ENCODE results near the gene KIF6.

The KIF6 gene

DNA sequence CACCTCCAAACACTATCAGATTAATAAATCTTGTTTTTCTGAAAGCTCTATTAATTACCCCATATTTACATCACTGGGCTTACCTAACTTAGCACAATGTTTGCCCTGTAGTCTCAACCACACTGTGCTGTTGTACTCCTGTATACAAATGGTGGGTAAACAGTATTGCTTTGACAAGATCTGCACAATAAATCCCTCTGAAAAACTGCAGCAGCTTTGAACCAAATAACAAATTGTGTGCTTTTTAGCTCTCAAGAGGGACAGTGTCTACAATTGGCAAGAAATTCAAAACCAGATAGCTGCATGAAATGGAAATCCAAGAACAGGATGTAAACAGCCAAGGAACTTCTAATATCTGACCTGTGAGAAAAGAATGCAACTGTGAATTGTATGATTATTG, 10.4 kb downstream of the KIF6 start:
- DNase-seq (ENCODE audit: extremely low read depth, low read depth): no peak
- TF ChIP-seq, protein P1, sequence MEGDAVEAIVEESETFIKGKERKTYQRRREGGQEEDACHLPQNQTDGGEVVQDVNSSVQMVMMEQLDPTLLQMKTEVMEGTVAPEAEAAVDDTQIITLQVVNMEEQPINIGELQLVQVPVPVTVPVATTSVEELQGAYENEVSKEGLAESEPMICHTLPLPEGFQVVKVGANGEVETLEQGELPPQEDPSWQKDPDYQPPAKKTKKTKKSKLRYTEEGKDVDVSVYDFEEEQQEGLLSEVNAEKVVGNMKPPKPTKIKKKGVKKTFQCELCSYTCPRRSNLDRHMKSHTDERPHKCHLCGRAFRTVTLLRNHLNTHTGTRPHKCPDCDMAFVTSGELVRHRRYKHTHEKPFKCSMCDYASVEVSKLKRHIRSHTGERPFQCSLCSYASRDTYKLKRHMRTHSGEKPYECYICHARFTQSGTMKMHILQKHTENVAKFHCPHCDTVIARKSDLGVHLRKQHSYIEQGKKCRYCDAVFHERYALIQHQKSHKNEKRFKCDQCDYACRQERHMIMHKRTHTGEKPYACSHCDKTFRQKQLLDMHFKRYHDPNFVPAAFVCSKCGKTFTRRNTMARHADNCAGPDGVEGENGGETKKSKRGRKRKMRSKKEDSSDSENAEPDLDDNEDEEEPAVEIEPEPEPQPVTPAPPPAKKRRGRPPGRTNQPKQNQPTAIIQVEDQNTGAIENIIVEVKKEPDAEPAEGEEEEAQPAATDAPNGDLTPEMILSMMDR (IDR thresholded peaks at IDR 0.05; ENCODE audit: low read depth, low read length, missing control alignments): no peak
- no peak overlapping the region for H3K4me3 ChIP-seq (replicated peaks; ENCODE audit: low read depth, low read length)

DNA sequence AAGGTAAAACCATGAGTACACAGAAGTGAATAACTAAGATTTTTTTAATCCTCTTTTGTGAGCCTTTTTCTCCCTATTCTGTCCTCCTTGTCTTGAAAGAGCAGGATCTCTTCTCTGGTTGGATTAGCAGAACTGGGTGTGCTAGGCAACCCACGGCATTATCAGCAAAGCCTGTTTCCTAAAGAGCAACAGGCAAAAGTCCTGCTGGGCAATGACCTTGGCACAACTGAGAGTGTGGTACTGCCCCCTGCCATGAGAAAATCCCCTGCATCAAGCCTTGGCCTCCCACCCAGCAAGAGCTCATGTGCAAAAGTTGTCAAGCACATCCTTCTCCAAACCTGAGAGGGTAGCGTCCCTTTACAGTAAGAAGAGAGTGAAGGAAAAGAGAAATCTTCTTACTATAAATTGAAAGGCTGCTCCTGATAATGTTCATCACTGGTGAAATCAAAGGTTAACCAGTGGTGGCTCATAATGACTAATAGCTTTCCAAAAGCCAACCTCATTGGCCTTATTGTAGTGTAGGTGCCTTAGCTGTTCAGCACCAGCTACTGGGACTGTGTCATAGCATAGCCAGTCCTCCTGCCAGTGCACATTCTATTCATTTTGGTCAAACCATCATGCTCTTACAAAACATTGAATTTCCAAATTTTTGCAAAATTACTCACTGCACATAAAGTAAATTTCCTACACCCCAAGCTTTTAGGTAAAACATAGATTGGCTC, 17.1 kb downstream of the KIF6 start:
- TF ChIP-seq, protein P1 (IDR thresholded peaks at IDR 0.05; ENCODE audit: low read depth, low read length, missing control alignments): no peak

DNA sequence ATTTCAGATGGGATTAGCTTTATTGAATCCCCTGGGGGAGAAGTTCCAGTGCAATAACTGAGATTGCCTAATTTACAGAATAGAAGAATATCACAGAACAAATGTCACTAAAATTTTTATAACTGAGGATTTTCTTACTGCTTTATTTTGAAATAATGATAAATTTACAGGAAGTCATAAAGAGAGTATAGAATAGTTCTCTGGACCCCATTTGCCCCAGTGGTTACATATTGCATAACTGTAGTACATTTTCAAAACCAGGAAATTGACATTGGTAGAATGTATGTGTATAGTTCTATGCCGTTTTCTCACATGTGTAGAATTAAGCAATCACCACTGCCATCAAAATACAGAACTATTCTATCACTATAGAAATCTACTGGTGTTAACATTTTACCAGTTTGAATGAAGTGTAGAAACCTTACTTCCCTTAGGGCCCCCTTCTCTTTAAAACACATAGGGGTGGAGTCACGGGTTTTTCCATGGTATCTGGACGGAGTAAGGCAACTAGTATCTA, 18.3 kb downstream of the KIF6 start:
- DNase-seq (ENCODE audit: extremely low read depth, low read depth): no peak
- no peak overlapping the region for H3K4me3 ChIP-seq (replicated peaks; ENCODE audit: low read depth, low read length)
- TF ChIP-seq, protein P1 (IDR thresholded peaks at IDR 0.05; ENCODE audit: low read depth, low read length, missing control alignments): no peak

More for the DNA sequence above, 17.1 kb downstream of the KIF6 start:
- DNase-seq (ENCODE audit: extremely low read depth, low read depth): no peak
- H3K4me3 ChIP-seq (replicated peaks; ENCODE audit: low read depth, low read length): no peak overlapping the region

DNA sequence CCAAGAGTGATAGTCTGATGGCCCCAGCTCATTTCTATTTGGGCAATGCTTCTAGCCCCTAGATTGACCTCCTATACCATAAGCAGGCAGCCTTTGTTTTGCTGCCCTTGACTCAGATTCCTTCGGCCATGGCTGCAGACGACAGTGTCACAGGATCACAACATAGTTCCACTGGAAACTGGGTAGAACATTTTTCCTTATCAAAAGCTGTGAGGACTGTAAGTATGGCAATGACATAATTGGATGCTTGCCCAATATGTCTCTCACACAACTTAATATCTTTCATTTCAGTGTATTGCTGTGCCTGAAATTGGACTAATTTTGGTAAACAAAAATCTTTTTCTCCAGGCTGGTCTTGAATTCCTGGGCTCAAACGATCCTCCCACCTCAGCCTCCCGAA, 22.9 kb downstream of the KIF6 start:
- no peak for DNase-seq (ENCODE audit: extremely low read depth, low read depth)
- TF ChIP-seq, protein P1 (IDR thresholded peaks at IDR 0.05; ENCODE audit: low read depth, low read length, missing control alignments): no peak
- no peak overlapping the region for H3K4me3 ChIP-seq (replicated peaks; ENCODE audit: low read depth, low read length)

DNA sequence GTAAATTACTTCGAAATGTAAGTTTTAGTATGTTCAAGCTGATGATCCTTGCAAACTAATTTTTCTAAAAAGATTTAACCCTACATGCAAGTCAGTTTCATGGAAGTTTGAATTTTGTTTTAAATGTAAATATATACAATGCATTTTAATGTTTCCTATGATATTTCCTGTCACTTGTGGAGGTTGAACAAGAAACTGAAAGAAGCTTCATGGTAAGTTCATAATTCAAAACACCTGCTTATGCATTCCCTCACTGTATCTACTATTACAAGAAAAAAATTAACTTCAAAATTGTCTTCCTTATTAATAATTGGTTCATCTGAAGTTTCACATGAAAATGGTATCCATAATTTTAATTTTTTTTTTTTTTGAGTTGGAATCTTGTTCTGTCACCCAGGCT, 24.8 kb downstream of the KIF6 start:
- no peak for DNase-seq (ENCODE audit: extremely low read depth, low read depth)
- H3K4me3 ChIP-seq (replicated peaks; ENCODE audit: low read depth, low read length): no peak overlapping the region
- TF ChIP-seq, protein P1 (IDR thresholded peaks at IDR 0.05; ENCODE audit: low read depth, low read length, missing control alignments): no peak

DNA sequence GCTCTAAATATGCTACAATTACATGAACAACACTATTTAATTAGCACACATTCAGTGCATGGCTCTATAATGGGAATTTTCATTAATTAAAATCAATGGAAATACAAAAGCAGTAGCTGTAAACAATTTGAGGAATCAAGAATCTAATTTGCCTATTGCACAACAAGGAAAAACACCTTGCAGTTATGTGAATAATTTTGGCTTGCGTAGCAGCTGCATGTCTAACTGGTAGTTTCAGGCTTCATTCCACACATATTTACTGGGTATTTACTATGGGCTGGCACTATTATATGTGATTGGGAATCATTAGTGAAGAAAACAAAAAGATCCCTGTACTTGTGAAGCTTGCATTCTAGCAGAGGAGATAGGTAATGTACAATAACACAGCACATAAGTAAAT, 26.4 kb downstream of the KIF6 start:
- H3K4me3 ChIP-seq (replicated peaks; ENCODE audit: low read depth, low read length): no peak overlapping the region
- no peak for DNase-seq (ENCODE audit: extremely low read depth, low read depth)
- TF ChIP-seq, protein P1 (IDR thresholded peaks at IDR 0.05; ENCODE audit: low read depth, low read length, missing control alignments): no peak
